GM12874 (cell line): ENCODE data around the gene KRTAP3-2.

ENCODE experiments used
- CTCF ChIP-seq: IDR thresholded peaks from 2 replicates; pipeline ENCODE4 v1.5.1; 2011; ENCODE audit warnings: low read depth, mild to moderate bottlenecking, control low read depth, low read length, moderate library complexity; ENCODE audit not compliant: insufficient read depth

The KRTAP3-2 gene

GRCh38 chr17:41016578-41017215 is 17.0 kb upstream of the KRTAP3-2 start:
- TF ChIP-seq CTCF: no peak

DNA sequence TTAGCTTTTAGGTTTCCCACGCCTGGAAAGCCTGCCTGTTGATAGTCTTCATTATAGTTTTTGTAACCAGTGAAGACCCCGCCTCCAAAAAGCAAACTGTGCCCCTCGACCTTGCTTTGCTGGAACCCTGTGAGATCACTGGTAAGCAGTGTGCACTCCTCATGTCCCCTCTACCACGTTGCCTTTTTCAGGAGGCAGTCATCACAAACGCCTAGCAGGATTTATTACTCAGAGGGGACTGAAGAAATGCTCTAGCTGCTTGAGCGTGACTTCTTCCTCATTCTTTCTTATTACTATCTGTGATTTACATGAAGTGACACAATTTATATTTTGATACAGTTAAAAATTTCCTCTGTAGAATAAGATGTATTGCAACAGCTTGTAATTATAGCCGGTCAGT is 15.7 kb upstream of the KRTAP3-2 start:
- no peak for TF ChIP-seq CTCF

GRCh38 chr17:41013606-41014005 is 13.9 kb upstream of the KRTAP3-2 start:
- TF ChIP-seq CTCF: no peak

GRCh38 chr17:41013181-41013580 is 13.5 kb upstream of the KRTAP3-2 start:
- TF ChIP-seq CTCF: no peak

DNA sequence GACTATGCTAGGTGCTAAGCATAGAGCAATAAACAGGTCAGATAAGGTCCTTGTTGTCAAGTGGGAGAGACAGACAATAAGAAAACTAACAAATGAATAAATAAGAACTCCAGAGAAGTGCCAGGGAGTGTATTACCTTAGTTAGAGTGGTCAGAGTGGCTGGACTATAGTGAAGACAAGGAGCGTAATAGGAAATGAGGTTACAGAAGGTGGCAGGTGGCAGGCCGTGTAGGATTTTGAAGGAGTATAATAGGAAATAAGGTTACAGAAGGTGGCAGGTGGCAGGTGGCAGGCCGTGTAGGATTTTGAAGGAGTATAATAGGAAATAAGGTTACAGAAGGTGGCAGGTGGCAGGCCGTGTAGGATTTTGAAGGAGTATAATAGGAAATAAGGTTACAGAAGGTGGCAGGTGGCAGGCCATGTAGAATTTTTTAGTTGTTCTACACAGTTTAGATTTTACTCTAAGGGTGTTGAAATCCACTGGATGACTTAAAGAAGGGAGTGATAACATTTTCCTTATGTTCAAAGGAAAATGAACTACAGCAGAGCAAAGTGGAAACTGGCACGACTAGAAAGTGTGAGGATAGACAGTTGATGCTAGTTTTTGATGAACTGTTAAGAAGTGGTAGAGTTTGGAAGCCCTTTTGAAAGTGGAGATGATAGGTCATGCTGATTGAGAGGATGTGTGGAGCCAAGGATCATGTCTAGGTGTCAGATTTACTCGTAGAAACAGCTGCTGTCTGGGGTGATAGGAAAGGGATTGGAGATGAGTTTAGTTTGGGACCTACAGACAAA is 12.8 kb upstream of the KRTAP3-2 start:
- TF ChIP-seq CTCF: no peak

DNA sequence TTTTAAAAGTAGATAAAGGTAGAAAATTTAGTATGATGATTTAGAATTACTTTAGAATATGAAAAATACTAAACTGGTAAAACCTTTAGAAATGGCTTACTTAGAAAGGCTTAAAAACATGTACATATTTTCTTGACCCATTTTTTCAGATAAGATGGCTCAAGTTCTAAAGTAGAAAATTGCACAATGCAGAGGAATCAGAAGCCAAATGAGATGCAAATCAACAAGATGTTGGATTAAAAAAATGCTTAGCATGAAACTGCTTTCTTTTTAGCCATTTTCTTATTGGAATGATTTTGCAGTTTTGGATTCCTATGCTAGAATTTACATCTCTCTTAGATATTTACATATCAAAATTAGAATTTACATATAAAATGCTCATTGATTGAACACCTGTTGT is 10.7 kb upstream of the KRTAP3-2 start:
- no peak for TF ChIP-seq CTCF

GRCh38 chr17:41009936-41010335 is 10.2 kb upstream of the KRTAP3-2 start:
- TF ChIP-seq CTCF: no peak
